GM21786 (cell line): Measurements from ENCODE around the gene ABR.
"Not testable (repeated sequence)": the region's sequence is repeated elsewhere in the genome, so short reads cannot be mapped to it uniquely, and the experiment has no call there.

Source experiments
- ATAC-seq: cut with Tn5 transposase; IDR thresholded peaks from one replicate; pipeline ENCODE4 v1.9.1; 2021; ENCODE audit not compliant: unreplicated experiment

ABR gene

GRCh38 chr17:1202291-1202690, 22.5 kb upstream of the ABR start:
- ATAC-seq = no peak

DNA sequence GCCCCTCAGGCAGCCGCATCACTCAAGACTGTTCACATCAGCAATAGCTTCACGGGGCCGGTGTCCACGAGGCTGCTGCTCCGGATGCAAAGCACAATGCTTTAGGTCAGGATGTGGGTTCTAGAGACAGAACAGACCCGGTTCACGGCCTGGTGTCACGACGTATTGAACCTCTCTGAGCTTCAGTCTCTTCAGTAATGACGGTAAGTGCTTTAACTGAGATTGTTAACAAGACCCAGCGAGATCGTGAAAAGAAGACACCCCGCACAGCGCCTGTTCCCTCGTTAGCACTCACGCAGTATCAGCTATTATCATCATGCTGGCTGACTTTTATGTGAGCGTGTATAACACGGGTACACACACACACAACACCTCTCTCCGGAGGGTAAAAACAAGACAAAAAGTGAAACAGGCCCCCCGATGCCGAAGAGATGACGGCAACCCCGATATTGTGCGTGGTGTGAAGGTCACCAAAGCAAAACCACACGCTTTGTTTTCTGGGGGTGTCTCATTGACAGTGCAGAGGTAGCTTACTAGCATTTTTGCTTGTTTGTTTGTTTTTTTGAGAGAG, 21.4 kb upstream of the ABR start:
- ATAC-seq = no peak

DNA sequence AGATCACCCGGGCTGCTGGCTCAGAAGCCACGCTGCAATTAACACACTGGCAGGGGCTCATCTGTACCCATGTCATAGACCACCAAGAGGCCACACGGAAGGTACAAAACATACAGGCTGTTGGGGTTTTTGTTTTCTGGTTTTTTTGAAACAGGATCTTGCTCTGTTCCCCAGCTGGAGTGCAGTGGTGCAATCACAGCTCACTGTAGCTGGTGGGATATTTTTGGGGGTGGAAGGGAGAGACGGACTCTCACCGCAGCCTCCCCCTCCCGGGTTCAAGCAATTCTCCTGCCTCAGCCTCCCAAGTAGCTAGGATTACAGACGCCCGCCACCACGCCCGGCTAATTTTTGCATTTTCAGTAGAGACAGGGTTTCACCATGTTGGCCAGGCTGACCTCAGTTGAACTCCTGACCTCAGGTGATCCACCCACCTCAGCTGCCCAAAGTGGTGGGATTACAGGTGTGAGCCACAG, 19.5 kb upstream of the ABR start:
- ATAC-seq = not testable (repeated sequence)

DNA sequence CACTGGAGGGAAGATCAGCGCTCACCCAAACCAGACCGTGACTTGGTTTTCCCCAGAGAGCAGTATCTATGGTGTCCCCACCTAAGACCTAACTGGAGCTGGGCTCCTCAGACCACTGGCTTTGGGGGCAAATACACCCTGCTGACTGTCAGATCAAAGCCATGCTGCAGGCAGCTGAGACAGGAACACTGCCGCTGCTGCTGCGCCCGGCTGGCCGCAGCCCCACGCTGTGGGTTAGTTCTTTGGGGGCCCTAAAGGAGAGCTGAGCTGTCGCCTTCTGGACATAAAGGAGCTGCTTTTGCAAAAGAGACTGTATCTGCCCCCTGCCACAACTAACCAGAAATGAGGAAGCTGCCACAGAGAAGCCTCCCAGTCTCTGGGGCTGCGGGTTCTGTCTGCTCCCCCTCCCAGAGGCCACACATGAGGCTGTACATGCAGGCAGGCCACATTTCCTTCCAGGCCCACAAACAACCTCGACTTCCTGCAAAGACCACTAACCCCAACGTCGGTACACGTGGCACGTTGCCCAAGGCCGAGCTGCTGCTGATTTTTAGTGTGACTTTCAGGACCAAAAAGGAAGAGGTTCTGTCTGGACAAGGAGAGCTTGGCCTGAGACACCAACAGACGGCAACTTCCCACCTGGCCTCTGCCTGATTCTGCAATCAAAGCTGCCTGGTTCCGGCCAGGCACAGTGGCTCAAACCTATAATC, 18.2 kb upstream of the ABR start:
- ATAC-seq = peak; percentile 62

- ATAC-seq = peak; percentile 15
These were observed 17.6 kb upstream of the ABR start for GRCh38 chr17:1197379-1197778.

- ATAC-seq = no peak
These were observed 17.2 kb upstream of the ABR start for GRCh38 chr17:1196946-1197345.

GRCh38 chr17:1192911-1193699, 13.3 kb upstream of the ABR start:
- no peak for ATAC-seq

DNA sequence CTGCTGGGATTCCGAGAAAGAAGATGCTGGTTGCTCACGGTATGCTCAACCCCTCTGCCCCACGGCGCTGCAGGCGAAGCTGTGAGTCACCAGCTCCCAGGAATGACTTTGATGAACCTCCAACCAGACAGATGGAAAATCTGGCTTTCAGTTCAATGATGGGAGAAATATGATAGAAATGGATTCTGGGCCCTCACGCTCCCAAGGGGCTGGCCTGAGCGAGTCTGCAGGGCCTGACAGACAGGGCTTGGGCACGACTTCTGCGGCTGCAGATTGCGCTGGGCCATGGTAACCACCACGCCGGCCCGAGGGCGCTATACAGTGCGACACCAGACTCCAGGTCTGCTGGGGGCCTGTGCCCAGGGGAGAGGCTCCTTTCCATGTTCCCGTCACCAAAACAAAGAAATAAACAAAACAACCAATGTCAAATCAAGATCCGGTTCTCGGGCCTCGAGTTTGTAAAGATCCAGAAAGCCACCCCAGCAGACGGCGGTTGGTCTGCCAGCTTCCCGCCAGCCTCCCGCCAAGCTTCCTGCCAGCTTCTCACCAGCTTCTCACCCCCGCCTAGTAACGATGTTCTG, 11.1 kb upstream of the ABR start:
- no peak for ATAC-seq

- ATAC-seq = no peak
These were observed 9.2 kb upstream of the ABR start for GRCh38 chr17:1188812-1189504.

DNA sequence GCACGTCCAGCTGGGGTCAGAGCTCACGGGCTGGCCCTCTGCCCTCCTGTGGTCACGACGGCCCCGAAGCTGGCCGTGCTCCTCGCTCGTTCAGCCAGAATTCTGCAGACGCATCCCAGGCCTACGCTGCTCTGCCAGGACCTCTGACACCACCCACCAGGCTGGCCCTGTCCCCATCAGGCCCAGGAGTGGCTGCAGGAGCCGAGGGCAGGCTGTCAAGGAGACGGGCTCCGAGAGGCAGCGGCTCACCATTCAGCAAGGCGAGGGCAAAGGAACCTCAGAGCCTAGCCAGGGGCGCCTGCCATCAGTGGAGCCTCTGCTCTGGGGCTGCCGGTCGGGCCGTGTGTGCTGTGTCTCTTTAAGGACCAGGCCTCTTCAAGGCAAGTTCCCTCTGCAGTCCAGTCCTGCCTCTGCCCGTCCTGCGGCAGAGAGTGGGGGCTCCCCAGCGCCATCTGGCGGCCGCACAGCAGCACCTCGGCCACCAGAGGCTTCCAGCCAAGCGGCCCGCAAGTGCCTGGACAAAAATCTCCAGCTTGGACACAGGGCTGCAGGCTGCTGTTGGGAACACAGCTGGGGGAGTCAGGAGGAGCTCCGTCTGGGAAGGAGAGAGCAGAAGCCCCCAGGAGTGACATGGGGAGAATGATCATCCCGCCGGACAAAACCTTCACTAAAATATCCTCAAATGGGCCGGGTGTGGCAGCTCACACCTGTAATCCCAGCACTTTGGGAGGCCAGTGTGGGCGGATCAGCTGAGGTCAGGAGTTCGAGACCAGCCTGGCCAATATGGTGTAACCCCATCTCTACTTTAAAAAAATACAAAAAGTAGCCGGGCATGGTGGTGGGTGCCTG, 7.4 kb upstream of the ABR start:
- no peak for ATAC-seq

DNA sequence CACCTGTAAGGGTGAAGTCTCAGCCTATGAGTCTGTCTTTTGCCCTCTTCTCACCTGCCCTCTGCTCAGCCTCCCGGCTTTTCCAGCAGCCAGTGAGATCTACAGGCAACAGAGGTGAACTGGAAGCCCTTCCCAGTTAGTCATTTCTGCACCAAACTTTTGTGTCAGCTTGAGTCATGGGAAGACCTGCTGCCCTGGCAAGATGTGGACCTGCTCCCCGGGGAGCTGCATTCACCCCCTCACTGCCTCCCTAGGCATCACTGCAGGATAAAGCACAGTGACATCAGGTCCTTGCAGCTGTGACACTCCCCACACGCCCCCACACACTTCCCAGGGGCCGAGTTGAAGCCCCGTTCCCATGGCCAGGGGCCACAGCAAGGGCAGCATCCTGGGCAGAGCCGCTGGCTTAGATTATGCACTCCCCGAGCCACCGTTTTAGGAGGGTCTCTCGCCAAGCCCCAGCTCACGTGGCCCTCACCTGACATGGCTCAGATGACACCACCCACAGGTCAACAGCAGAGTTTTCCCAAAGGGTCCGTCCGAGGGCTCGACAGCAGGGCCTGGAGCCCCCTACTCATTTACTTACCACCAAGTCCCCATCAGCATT, 6.5 kb upstream of the ABR start:
- ATAC-seq = no peak

DNA sequence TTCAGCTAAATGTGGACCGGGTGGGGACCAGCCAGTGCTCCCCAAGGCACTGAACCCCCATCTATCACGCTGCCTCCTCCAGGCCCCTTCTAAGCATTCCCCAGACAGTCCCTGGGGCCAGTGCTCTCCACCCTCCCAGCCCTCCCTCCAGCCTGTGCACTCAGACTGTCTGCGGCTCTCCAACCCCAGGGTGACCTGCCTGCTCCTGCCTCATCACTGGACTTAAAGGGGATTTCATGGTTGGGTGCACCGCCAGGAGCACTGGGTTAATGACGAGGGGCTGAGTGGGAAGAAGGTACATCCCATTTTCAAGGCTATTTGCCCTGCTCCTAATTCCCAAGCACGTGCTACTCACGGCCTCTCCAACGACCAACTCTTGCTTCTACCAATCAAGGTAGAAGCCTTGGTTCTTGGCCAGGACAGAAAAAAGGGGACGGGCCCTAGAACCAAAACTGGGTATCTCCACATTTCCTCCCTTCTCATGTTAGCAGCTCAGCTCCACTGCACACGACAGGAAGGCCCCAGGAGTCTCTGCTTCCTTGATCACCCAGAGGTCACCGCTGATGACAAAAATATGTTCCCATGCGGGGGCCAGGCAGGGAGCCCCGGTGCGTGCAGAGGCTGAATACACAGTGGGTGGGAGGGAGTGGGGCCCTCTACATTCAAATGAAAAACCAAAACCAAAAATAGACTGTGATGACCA, 3.5 kb upstream of the ABR start:
- ATAC-seq = peak; percentile 45

DNA sequence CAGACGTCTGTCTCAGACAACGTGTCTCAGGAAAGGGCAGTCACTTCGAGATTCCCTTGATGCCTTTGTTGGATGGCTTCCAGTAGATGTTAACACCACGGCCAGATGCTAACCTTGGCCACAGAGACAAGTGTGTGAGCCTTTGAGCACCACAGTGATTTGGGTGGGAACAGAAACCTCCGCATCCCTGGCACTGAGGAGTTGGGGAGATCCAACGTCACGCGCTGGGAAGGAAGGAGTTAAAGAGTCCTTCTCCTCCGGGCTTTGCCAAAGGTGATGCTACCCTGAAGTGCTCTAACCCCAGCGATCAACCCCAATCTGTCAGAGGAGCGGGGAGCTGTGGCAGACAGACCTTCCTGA, 3.0 kb upstream of the ABR start:
- ATAC-seq = no peak

- no peak for ATAC-seq
These were observed 2.0 kb upstream of the ABR start for GRCh38 chr17:1181753-1182137.

GRCh38 chr17:1180958-1181752, 1.4 kb upstream of the ABR start:
- ATAC-seq = peak; percentile 37

GRCh38 chr17:1179112-1179817, 516 bp downstream of the ABR start:
- ATAC-seq = no peak

DNA sequence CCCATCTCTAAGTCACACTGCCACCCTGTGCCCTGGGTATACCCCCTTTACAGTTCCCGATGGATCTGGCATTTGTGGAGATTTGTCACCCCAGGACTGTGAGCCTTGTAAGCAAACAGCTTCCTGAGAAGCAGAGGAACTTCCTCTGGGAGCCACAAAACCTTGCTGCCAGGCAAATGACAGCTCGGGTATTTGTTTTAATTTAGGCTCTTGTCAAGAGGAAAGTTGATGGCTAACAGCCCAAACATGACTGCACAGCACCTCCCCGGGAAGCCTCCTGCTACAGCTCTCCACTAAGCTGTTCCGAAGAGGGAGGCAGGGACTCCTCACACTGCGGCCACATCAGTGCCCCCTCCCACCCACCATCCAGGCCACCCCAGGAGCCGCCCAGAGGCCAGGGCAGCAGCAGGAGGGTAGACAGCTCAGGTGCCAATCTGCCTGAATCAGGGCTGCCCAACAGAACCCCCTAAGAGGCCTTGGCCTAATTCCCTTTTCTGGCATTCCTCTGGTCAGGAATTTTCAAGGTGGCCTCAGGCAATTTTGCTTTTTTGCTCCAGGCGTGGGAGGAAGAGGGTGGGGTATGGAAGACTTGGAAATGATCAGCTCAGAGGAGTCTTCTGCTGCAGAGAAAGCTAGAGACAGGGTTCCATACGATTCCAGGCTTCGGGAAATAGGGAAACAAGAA, 2.6 kb downstream of the ABR start:
- no peak for ATAC-seq
